Measurements from ENCODE around the gene DCLK2. TPM values are rescaled to one million over a fixed set of nuclear protein-coding genes. Genes with fewer than 3 reads are reported as not detected.

DCLK2 gene
- total and polyA plus RNA-seq, 2 of the 8 experiments (the other 6 are each of a cell fraction or from before 2014, with no cell fraction given), result 0.32 to 0.37 TPM

GRCh38 chr4:150098214-150098613, 20.0 kb downstream of the DCLK2 start:
- 91% methylated on average over 4 of the region's 4 CpGs; no CpG with 5 or more reads in 1 of the 2 experiments for WGBS, 2 experiments (ENCODE audit: extremely low coverage in 1 of 2, insufficient coverage in 1 of 2, insufficient read length in 1 of 2, insufficient replicate concordance in 2 of 2, low coverage in 1 of 2, low lambda C conversion rate in 2 of 2, missing lambda C conversion rate in 1 of 2)
- Histone ChIP-seq H4K8ac (ENCODE audit: extremely low read depth, insufficient read depth, low read length) (no peak overlapping the region), H3K36me3 (ENCODE audit: control insufficient read depth in 2 of 4, insufficient read depth in 4 of 4, low read length in 3 of 4) (no peaks in the 10 kb centered on the region), H3K9me3 (ENCODE audit: insufficient read depth in 2 of 2, low read depth in 1 of 2, low read length in 1 of 2) (no peaks in the 10 kb centered on the region), H3K23me2 (ENCODE audit: low read depth, low read length) (no peaks in the 10 kb centered on the region), H2AK5ac (ENCODE audit: low read depth, low read length) (no peak overlapping the region), H3K79me1 (ENCODE audit: low read depth, low read length) (no peaks in the 10 kb centered on the region), H4K20me1 (replicated peaks in 1 of 2; ENCODE audit: control insufficient read depth in 1 of 2, insufficient read depth in 2 of 2, low read length in 2 of 2) (no peaks in the 10 kb centered on the region), H3K27ac (ENCODE audit: low read depth, low read length) (no peak overlapping the region), H3K79me2 (ENCODE audit: control insufficient read depth in 1 of 2, insufficient read depth in 2 of 2, low read length in 2 of 2) (no peaks in the 10 kb centered on the region), H2AFZ (ENCODE audit: low read length) (no peak overlapping the region), H2BK20ac (ENCODE audit: low read length) (no peak overlapping the region), H3K4ac (replicated peaks; ENCODE audit: insufficient read length, low read depth, low read length) (no peak overlapping the region), H3K56ac (replicated peaks; ENCODE audit: insufficient read length, low read depth, low read length) (no peak overlapping the region), H3K9ac (replicated peaks in 1 of 4; ENCODE audit: extremely low read depth in 1 of 4, low read depth in 3 of 4, low read length in 3 of 4) (no peak overlapping the region), H4K5ac (ENCODE audit: insufficient read length, low read depth, low read length) (no peak overlapping the region), H2BK12ac (ENCODE audit: low read depth, low read length) (no peak overlapping the region), H3K18ac (ENCODE audit: extremely low read depth, low read length) (no peak overlapping the region), H3K14ac (ENCODE audit: insufficient read length) (no peak overlapping the region), H3K4me2 (ENCODE audit: insufficient read depth in 1 of 2, low read depth in 2 of 2, low read length in 2 of 2) (no peak overlapping the region), H2BK120ac (replicated peaks; ENCODE audit: low read depth, low read length) (no peak overlapping the region), H2BK5ac (ENCODE audit: low read depth, low read length) (no peak overlapping the region), H4K91ac (replicated peaks; ENCODE audit: insufficient read length, low read length) (no peak overlapping the region), H3K23ac (ENCODE audit: insufficient read length) (no peak overlapping the region), H3K4me1 (replicated peaks in 1 of 4; ENCODE audit: control insufficient read depth in 3 of 4, insufficient read depth in 4 of 4, low read length in 3 of 4) (no peaks in the 10 kb centered on the region), H3K4me3 (ENCODE audit: extremely low read depth in 1 of 4, insufficient read depth in 2 of 4, low read depth in 3 of 4, low read length in 4 of 4) (no peak overlapping the region), H3K27me3 (replicated peaks in 1 of 4; ENCODE audit: control insufficient read depth in 3 of 4, extremely low read depth in 1 of 4, insufficient read depth in 3 of 4, low read length in 3 of 4) (no peaks in the 10 kb centered on the region), H2BK15ac (ENCODE audit: low read length) (no peak overlapping the region)
- FAIRE-seq (no peak), DNase-seq (ENCODE audit: low read depth in 1 of 2, low spot score in 2 of 2) (no peak)
- ChIA-PET CTCF (ENCODE audit: partially characterized antibody) (no interaction called here), POLR2A (ENCODE audit: partially characterized antibody) (no interaction called here)
- TF ChIP-seq, protein P1, sequence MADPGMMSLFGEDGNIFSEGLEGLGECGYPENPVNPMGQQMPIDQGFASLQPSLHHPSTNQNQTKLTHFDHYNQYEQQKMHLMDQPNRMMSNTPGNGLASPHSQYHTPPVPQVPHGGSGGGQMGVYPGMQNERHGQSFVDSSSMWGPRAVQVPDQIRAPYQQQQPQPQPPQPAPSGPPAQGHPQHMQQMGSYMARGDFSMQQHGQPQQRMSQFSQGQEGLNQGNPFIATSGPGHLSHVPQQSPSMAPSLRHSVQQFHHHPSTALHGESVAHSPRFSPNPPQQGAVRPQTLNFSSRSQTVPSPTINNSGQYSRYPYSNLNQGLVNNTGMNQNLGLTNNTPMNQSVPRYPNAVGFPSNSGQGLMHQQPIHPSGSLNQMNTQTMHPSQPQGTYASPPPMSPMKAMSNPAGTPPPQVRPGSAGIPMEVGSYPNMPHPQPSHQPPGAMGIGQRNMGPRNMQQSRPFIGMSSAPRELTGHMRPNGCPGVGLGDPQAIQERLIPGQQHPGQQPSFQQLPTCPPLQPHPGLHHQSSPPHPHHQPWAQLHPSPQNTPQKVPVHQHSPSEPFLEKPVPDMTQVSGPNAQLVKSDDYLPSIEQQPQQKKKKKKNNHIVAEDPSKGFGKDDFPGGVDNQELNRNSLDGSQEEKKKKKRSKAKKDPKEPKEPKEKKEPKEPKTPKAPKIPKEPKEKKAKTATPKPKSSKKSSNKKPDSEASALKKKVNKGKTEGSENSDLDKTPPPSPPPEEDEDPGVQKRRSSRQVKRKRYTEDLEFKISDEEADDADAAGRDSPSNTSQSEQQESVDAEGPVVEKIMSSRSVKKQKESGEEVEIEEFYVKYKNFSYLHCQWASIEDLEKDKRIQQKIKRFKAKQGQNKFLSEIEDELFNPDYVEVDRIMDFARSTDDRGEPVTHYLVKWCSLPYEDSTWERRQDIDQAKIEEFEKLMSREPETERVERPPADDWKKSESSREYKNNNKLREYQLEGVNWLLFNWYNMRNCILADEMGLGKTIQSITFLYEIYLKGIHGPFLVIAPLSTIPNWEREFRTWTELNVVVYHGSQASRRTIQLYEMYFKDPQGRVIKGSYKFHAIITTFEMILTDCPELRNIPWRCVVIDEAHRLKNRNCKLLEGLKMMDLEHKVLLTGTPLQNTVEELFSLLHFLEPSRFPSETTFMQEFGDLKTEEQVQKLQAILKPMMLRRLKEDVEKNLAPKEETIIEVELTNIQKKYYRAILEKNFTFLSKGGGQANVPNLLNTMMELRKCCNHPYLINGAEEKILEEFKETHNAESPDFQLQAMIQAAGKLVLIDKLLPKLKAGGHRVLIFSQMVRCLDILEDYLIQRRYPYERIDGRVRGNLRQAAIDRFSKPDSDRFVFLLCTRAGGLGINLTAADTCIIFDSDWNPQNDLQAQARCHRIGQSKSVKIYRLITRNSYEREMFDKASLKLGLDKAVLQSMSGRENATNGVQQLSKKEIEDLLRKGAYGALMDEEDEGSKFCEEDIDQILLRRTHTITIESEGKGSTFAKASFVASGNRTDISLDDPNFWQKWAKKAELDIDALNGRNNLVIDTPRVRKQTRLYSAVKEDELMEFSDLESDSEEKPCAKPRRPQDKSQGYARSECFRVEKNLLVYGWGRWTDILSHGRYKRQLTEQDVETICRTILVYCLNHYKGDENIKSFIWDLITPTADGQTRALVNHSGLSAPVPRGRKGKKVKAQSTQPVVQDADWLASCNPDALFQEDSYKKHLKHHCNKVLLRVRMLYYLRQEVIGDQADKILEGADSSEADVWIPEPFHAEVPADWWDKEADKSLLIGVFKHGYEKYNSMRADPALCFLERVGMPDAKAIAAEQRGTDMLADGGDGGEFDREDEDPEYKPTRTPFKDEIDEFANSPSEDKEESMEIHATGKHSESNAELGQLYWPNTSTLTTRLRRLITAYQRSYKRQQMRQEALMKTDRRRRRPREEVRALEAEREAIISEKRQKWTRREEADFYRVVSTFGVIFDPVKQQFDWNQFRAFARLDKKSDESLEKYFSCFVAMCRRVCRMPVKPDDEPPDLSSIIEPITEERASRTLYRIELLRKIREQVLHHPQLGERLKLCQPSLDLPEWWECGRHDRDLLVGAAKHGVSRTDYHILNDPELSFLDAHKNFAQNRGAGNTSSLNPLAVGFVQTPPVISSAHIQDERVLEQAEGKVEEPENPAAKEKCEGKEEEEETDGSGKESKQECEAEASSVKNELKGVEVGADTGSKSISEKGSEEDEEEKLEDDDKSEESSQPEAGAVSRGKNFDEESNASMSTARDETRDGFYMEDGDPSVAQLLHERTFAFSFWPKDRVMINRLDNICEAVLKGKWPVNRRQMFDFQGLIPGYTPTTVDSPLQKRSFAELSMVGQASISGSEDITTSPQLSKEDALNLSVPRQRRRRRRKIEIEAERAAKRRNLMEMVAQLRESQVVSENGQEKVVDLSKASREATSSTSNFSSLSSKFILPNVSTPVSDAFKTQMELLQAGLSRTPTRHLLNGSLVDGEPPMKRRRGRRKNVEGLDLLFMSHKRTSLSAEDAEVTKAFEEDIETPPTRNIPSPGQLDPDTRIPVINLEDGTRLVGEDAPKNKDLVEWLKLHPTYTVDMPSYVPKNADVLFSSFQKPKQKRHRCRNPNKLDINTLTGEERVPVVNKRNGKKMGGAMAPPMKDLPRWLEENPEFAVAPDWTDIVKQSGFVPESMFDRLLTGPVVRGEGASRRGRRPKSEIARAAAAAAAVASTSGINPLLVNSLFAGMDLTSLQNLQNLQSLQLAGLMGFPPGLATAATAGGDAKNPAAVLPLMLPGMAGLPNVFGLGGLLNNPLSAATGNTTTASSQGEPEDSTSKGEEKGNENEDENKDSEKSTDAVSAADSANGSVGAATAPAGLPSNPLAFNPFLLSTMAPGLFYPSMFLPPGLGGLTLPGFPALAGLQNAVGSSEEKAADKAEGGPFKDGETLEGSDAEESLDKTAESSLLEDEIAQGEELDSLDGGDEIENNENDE (IDR thresholded peaks at IDR 0.05; ENCODE audit: insufficient replicate concordance, low read length), result no peak
